NCI-H460 (cell line): ENCODE results near the gene GRIK4. TPM values are rescaled to one million over a fixed set of nuclear protein-coding genes. Genes with fewer than 3 reads are reported as not detected.

Experiments used
- DNase-seq: peaks from one replicate; pipeline ENCODE4 v3.0.0-alpha.2; 2016; ENCODE audit warnings: low read depth; ENCODE audit errors: extremely low read depth
- total RNA-seq: library from RNA; depleted of rRNA; stranded (reverse); fragments of >200 nt; shearing (Covaris generic); gene quantifications from 2 replicates; pipeline ENCODE4 v1.2.3, GENCODE V29; 2014

GRIK4 gene
- total RNA-seq, 1 experiment from 2014 or later: not detected

GRCh38 chr11:120626791-120627190 lies 115.2 kb downstream of the GRIK4 start:
- DNase-seq: no peak

GRCh38 chr11:120627327-120628163 lies 116.0 kb downstream of the GRIK4 start:
- DNase-seq: no peak

- DNase-seq: no peak
Measured at GRCh38 chr11:120629407-120630080, 118.0 kb downstream of the GRIK4 start.

- no peak for DNase-seq
Measured at GRCh38 chr11:120630122-120630521, 118.6 kb downstream of the GRIK4 start.

- no peak for DNase-seq
Measured at GRCh38 chr11:120632579-120632978, 121.0 kb downstream of the GRIK4 start.

GRCh38 chr11:120633616-120634393 lies 122.3 kb downstream of the GRIK4 start:
- DNase-seq: no peak

- DNase-seq: no peak
Measured at GRCh38 chr11:120634706-120635105, 123.2 kb downstream of the GRIK4 start.

- no peak for DNase-seq
Measured at GRCh38 chr11:120635136-120635810, 123.7 kb downstream of the GRIK4 start.

GRCh38 chr11:120637131-120637530 lies 125.6 kb downstream of the GRIK4 start:
- no peak for DNase-seq

GRCh38 chr11:120642196-120642894 lies 130.8 kb downstream of the GRIK4 start:
- no peak for DNase-seq

- no peak for DNase-seq
Measured at GRCh38 chr11:120643284-120643683, 131.7 kb downstream of the GRIK4 start.

- DNase-seq: no peak
Measured at GRCh38 chr11:120645639-120646038, 134.1 kb downstream of the GRIK4 start.

GRCh38 chr11:120646206-120646605 lies 134.7 kb downstream of the GRIK4 start:
- no peak for DNase-seq

GRCh38 chr11:120647681-120648080 lies 136.1 kb downstream of the GRIK4 start:
- no peak for DNase-seq

- DNase-seq: no peak
Measured at GRCh38 chr11:120648771-120649170, 137.2 kb downstream of the GRIK4 start.

- DNase-seq: no peak
Measured at GRCh38 chr11:120649316-120649715, 137.8 kb downstream of the GRIK4 start.

GRCh38 chr11:120651396-120651795 lies 139.8 kb downstream of the GRIK4 start:
- DNase-seq: no peak

- no peak for DNase-seq
Measured at GRCh38 chr11:120651836-120652235, 140.3 kb downstream of the GRIK4 start.

- no peak for DNase-seq
Measured at GRCh38 chr11:120652705-120653335, 141.3 kb downstream of the GRIK4 start.

GRCh38 chr11:120655589-120655988 lies 144.0 kb downstream of the GRIK4 start:
- DNase-seq: no peak
